HG02840 (cell line): ENCODE measurements around the gene E2F1.

Source experiments
- ATAC-seq: cut with Tn5 transposase; IDR thresholded peaks from one replicate; pipeline ENCODE4 v1.9.1; 2021; ENCODE audit warnings: mild to moderate bottlenecking, moderate library complexity, moderate number of reproducible peaks; ENCODE audit not compliant: unreplicated experiment, low FRiP score

The E2F1 gene, protein sequence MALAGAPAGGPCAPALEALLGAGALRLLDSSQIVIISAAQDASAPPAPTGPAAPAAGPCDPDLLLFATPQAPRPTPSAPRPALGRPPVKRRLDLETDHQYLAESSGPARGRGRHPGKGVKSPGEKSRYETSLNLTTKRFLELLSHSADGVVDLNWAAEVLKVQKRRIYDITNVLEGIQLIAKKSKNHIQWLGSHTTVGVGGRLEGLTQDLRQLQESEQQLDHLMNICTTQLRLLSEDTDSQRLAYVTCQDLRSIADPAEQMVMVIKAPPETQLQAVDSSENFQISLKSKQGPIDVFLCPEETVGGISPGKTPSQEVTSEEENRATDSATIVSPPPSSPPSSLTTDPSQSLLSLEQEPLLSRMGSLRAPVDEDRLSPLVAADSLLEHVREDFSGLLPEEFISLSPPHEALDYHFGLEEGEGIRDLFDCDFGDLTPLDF

GRCh38 chr20:33686100-33686983 lies at the start of gene E2F1:
Gene E2F1 (minus strand): TSS chr20:33686385. CDS start chr20:33686264, 121 bp downstream.
- ATAC-seq, result peak; percentile 74

DNA sequence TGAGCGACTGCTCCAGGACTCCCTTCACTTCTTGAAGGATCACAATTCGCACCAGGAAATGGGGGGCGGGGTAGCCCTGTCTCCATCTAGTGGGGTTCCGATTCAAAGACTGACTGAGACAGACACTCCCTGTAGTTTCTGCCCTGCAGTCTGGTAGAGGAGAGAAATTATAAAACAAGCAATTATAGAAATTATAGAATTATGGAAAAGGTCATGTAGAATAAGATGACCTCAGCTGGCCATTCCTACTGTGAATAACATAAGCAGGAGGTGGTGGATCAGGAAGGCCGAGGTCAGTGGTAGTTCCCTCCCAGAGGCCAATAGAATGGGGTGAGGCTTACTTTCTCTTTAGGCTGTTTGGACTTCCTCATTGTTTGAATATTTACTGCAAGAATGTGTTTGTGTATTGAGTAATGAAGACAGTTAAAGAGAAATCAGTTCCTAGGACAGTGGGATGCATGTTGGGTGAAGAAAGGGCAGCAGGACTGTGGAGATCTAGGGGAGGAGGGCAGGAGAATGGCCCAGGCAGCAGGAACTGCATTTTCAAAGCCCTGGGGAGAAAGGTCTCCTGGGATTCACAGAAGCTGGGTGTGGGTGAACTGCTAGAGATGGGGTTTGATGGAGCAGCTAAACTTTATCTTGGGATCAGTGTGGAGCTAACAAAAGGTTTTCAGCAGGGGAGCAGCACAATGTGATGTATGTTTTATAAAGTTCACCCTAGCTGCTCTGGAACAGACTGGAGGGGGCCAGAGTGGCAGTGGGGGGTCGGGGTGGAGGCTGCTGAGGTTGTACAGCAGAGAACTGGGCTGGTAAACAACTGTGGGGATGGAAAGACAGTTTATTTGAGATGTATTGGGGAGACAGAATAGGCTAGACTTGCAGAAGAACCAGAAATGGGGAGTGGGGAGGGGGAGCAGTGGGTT lies 47.7 kb upstream of the E2F1 start:
- ATAC-seq, result no peak

DNA sequence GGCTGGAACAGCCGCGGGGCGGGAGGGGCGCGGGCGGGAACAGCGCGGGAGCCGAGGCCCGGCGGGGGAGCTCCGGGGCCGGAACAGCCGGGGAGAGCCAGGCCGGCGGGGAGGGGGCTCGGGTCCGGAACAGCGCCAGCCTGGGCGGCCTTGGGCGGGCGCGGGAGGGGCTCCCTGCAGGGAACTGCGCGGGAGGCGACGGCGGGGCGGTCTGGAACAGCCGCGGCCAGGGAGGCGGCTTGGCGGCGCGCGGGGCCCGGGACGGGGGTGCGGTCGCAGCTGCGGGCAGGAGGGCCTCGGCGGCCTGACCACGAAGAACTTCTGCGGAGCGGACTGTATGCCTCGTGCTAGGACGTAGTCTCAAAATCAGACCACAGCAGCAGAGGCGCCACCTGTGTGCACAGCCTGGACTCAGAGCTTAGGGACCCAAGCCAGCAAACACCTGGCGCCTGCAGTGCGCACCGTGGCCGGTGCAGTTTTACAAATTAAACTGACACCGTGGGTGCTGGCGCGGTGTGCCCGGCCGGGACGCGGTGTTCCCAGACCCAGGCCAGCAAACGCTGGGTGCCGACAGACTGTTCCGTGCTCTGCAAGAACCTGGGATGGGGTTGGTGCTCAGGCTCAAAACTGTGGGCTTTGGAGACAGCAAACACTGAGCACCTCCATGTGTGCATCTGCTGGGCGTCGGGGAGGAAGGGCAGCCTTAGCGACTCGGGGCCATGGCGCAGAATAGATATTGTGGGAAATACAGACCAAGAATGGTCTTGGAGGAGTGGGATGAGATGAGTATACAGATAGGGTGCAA lies 46.2 kb upstream of the E2F1 start:
- ATAC-seq, result peak; percentile 54

DNA sequence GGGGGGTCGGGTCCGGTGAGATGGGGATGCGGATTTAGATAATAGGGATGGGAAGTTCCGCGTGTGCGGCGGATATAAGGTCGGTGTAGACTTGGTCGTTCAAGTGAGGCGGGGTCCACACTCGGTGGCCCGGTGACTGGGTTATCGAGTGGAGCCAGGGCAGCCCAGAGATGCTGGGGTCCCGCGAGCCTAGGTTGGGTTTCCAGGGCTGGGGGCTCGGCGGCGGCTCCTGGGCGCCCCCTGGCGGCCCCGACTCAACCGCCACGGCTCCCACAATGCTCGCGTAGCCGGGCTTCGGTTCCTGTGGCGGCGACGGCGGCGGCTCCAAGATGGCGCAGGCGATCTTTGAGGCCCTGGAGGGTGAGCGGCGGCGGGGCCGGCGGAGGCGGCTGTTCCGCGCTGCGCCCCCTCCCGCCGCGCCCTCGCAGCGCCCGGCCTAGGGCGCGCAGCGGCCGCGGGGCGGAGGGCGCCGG lies 45.5 kb upstream of the E2F1 start, which contains the start of gene ZNF341:
Gene ZNF341, plus strand, starts transcription at position 304 of the 473 bp plus-strand sequence. Its CDS starts 26 bp downstream, at position 330.
- peak; percentile 62 for ATAC-seq

DNA sequence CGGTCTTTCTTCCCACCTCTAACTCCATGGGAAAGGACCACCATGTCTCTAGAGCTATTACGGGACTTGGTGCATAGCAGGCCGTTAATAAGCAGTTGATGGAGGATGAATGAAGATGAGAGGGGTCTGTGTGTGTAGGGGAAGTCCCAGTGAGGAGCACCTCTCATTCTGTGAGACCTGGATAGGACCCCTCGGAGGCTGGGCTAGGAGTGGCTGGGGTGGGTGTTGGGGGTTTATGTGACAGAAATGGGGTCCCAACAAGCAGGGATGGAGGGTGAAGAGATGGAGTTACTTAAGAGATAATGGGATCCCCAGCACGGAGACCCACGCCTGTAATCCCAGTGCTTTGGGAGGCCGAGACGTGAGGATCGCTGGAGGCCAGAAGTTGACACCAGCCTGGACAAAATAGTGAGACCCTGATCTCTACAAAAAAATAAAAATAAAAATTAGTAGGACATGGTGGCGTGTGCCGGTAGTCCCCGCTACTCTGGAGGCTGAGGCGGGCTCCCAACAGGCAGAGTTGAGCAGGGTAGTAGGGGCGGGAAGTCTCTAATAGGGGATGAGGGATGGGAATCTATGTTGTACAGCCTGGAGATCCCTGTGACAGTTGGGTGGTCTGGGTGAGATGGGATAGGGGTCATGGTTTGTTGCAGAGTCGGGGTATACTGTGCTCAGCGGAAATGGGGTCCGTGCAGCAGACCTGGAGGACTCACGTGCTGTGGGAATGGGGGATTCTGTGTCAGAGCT lies 44.9 kb upstream of the E2F1 start:
- ATAC-seq, result no peak

GRCh38 chr20:33729101-33729500 lies 42.9 kb upstream of the E2F1 start:
- ATAC-seq, result no peak

GRCh38 chr20:33728463-33728862 lies 42.3 kb upstream of the E2F1 start:
- no peak for ATAC-seq

- no peak for ATAC-seq
These were observed 41.6 kb upstream of the E2F1 start for GRCh38 chr20:33727806-33728205.

- no peak for ATAC-seq
These were observed 40.9 kb upstream of the E2F1 start for GRCh38 chr20:33727115-33727479.

GRCh38 chr20:33725607-33726264 lies 39.6 kb upstream of the E2F1 start:
- no peak for ATAC-seq

DNA sequence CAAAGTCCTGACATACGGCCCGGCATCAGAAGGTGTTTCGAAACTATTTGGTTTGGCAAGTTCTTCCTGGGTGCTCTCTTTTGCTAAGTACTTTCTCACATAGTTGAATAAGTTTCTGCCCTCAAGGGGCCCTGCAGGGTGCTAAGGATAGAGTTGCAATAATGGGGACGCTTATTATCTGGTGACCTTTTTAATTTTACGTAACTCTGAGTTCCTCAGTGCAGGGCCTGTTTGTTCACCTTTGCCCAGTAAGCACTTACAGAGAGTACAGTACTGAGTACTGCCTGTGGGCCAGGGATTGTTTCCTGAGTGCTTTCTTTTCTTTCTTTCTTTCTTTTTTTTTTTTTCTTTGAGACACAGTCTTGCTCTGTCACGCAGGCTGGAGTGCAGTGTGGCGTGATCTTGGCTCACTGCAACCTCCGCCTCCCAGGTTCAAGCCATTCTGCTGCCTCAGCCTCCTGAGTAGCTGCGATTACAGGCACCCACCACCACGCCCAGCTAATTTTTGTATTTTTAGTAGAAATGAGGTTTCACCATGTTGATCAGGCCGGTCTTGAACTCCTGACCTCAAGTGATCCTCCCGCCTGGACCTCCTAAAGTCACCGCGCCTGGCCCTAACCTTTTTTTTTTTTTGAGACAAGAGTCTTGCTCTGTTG lies 38.4 kb upstream of the E2F1 start:
- no peak for ATAC-seq

GRCh38 chr20:33721391-33722140 lies 35.4 kb upstream of the E2F1 start:
- no peak for ATAC-seq

DNA sequence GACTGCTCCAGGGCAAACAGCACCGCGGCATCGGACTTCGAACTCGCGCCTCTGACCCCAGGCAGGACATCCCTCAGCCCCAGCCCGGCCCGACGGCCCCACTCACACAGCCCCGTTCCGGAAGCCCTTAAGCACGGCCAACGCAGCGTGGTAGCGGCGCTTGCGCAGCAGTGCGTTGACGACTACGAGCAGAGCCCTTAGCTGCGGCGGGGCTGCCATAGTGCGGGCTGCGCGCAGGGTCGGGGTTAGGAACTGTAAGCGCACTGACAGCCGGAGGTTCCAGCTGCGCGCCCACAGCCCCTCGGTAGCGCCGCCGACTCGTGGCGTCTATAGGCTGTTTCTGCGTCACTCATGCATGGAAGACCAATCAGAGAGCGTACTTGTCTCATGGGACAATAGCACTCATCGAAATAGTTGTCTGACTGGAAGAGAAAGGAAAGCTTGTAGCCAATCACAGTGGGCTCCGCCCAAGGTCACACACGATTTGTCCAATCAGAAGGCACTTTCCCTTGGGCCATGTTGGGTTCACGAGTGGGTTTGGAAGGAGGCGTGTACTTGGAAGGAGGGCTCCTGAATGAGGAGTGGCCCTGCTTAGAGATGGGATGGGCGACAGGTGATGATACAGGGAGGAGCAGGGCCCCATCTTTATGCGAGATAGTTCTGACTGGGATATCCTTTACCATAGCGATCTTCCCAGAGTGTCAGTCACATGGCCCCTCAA lies 34.0 kb upstream of the E2F1 start, which contains the start of gene PXMP4:
Gene PXMP4, minus strand, starts transcription at position 322 of the 721 bp plus-strand sequence. Its CDS starts 103 bp downstream, at position 219.
- peak; percentile 91 for ATAC-seq

DNA sequence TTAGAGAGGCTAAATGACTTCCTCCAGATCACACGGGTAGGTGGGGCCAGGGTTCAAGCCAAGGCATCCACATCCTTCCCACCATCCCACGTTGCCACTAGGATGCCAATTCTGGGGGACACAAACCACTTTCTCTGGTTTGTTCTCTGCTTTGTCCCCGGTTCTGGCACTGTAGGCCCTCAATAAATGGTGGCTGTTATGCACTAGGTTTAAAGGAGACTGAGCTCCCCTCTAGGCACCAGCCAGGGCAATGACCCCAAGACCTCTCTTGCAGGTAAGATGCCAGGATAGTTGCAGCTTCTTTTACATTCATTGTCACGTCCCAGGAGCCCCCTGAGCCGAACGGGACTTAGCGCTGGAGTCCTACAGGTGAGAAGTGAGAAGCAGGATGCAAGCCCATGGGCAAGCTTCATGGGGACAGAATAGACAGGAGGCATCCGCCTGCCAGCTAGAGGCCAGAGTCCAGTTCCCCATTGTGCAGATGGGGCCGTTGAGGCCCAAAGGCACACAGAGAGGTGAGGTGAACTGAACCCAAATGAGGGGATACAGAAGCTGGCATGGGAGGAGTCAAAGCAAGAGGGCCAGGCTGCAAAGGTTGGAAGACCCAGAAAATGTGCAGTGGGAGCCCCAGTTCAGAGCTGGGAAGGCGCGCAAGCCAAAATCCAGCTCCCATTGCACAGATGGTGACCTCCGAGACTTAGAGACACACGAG lies 33.2 kb upstream of the E2F1 start:
- ATAC-seq, result no peak

DNA sequence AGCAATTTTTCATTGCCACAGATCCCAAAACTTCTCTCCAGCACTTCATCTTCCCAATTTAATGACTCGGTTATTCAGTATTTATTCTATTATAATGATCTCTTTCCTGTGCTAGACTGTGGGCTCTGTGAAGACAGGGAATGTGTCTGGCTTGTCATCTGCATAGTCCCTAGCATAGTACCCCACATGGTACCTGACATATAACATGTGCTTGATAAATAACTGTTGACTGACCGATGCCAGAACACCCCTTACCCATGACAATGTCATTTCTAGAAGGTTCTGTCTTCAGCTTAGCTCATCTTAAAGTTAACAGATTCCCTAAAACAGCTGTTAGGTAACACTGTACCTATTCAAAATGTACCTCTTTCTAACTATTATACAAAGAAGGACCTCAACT lies 30.3 kb upstream of the E2F1 start:
- no peak for ATAC-seq
